NCI-H748 (cell line): ENCODE results near the gene ARHGAP45.
"Not testable (repeated sequence)": the region's sequence is repeated elsewhere in the genome, so short reads cannot be mapped to it uniquely, and the experiment has no call there.

ENCODE experiments used
- DNase-seq: peaks from one replicate; lab custom pipeline; 2025; ENCODE audit not compliant: unreplicated experiment; lab: John Stamatoyannopoulos, UW

ARHGAP45 gene

GRCh38 chr19:1114728-1115127 lies 47.8 kb downstream of the ARHGAP45 start:
- DNase-seq, result not testable (repeated sequence)

GRCh38 chr19:1115646-1116420 lies 48.9 kb downstream of the ARHGAP45 start:
- DNase-seq, result no peak

- DNase-seq, result no peak
Observed at GRCh38 chr19:1116726-1117581, 50.0 kb downstream of the ARHGAP45 start.

GRCh38 chr19:1117654-1118053 lies 50.7 kb downstream of the ARHGAP45 start:
- no peak for DNase-seq

- no peak for DNase-seq
Observed at GRCh38 chr19:1118999-1119398, 52.0 kb downstream of the ARHGAP45 start.

- no peak for DNase-seq
Observed at GRCh38 chr19:1119475-1120217, 52.7 kb downstream of the ARHGAP45 start.

- DNase-seq, result no peak
Observed at GRCh38 chr19:1121395-1121794, 54.4 kb downstream of the ARHGAP45 start.

GRCh38 chr19:1122021-1122971 lies 55.3 kb downstream of the ARHGAP45 start:
- DNase-seq, result no peak

GRCh38 chr19:1122972-1123363 lies 56.0 kb downstream of the ARHGAP45 start:
- DNase-seq, result peak; percentile 7

- DNase-seq, result no peak
Observed at GRCh38 chr19:1123381-1123780, 56.4 kb downstream of the ARHGAP45 start.

- DNase-seq, result no peak
Observed at GRCh38 chr19:1123885-1124677, 57.1 kb downstream of the ARHGAP45 start.

- DNase-seq, result no peak
Observed at GRCh38 chr19:1125601-1126467, 58.9 kb downstream of the ARHGAP45 start.

GRCh38 chr19:1126984-1127760 lies 60.2 kb downstream of the ARHGAP45 start:
- no peak for DNase-seq

- DNase-seq, result no peak
Observed at GRCh38 chr19:1128106-1128505, 61.1 kb downstream of the ARHGAP45 start.

GRCh38 chr19:1129084-1129483 lies 62.1 kb downstream of the ARHGAP45 start:
- DNase-seq, result not testable (repeated sequence)

- DNase-seq, result no peak
Observed at GRCh38 chr19:1129535-1129934, 62.6 kb downstream of the ARHGAP45 start.

GRCh38 chr19:1130771-1131717 lies 64.1 kb downstream of the ARHGAP45 start:
- DNase-seq, result no peak
